Purkinje cell (primary cell): ENCODE results near the gene AQR. TPM values are rescaled to one million over a fixed set of nuclear protein-coding genes. Genes with fewer than 3 reads are reported as not detected.

Experiments
- polyA plus RNA-seq: library from polyadenylated mRNA; unstranded; fragments of >200 nt; fragmentation: Nextera tagmentation; gene quantifications from 2 replicates; pipeline ENCODE4 v1.2.1, GENCODE V29; 2014

Gene AQR
- polyA plus RNA-seq = 19.9 and 27.5 TPM in 2 replicates

GRCh38 chr15:34969340-34970097 is at the start of gene AQR:
AQR (minus strand) TSS chr15:34969742; CDS start chr15:34969613, 129 bp downstream.

GRCh38 chr15:34988027-34988902 is 18.7 kb upstream of the AQR start, which contains the start of gene ZNF770:
ZNF770 (minus strand) TSS chr15:34988287; CDS start chr15:34983434, 4,853 bp downstream.

Other genes with a start within 250 kb of the AQR start
- gene GJD2, start 214.7 kb downstream of the AQR start, polyA plus RNA-seq = 6.8 and 17.8 TPM in 2 replicates
- gene ACTC1, start 174.2 kb downstream of the AQR start, polyA plus RNA-seq = 1.4 and 2.6 TPM in 2 replicates
- gene ZNF770, start 18.5 kb upstream of the AQR start, polyA plus RNA-seq = 47.1 and 83.9 TPM in 2 replicates
- not detected in 2 replicates for gene NANOGP8, start 115.6 kb upstream of the AQR start, polyA plus RNA-seq